ENCODE results near the gene FRS3.

The FRS3 gene

DNA sequence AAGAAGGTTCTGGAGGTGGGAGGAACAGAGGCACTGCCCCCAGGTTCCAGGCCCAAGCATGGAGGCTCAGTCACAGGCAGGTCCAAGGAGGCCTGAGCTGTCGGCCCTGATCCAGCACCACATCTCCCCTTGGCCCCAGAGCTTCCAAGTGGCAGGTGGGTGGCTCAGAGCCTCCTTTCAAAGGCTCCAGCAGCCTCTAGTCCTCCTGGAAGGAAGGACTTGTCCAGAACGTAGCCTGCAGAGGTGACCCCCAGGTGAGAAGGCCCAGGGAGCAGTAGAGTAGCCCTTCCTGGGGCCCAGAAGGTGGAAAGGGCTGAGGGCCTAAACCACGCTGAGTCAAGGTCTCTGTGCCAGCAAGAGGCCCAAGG lies 52.0 kb downstream of the FRS3 start:
- DNase-seq = no peak

GRCh38 chr6:41726876-41727275 lies 52.8 kb downstream of the FRS3 start:
- DNase-seq = no peak

- no peak for DNase-seq
Measured at GRCh38 chr6:41724586-41725501, 54.9 kb downstream of the FRS3 start.

- DNase-seq = no peak
Measured at GRCh38 chr6:41724228-41724580, 55.5 kb downstream of the FRS3 start.

GRCh38 chr6:41723530-41724227 lies 56.0 kb downstream of the FRS3 start:
- DNase-seq = peak; percentile 81

- no peak for DNase-seq
Measured at GRCh38 chr6:41722969-41723529, 56.7 kb downstream of the FRS3 start.

DNA sequence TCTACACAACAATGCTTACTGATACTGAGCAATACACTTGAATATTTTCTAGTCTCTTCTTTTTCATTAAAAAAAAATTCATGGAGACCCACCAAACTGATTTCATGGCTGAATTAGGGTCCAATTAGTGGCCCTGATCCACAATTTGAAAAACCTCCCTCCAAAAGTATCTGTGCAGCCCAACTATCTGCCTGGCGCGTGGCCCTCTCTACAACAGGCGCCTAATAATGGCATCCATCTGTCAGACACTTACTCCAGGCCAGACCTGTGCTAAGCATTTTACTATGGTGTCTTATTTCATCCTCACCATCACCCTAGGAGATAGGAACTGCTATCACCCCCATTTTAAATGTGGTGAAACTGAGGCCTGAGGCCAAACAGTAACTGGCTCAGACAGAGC lies 58.3 kb downstream of the FRS3 start:
- no peak for DNase-seq

DNA sequence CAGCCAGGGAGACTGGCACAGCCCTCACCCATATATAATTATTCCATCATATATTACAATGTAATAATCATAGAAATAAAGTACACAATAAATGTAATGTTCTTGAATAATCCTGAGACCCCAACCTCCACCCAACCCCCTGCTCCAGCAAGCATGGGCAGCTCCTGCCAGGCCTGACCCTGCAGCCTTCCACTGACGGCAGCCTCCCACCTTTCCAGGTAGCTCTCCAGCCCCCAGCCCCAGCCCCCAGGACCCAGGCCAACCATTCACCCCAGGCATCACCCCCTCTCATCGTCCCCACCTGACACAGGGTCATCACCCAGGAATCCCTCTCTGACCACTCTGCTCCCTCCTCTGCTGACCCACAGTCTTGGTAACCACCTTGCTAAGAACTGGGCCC lies 58.9 kb downstream of the FRS3 start:
- no peak for DNase-seq

- no peak for DNase-seq
Measured at GRCh38 chr6:41720262-41720620, 59.5 kb downstream of the FRS3 start.

Data from femur (tissue), 1 donor.